H9 (cell line): ENCODE results near the gene MYO18A. TPM values are rescaled to one million over a fixed set of nuclear protein-coding genes. Genes with fewer than 3 reads are reported as not detected.
A peak's percentile ranks its signal among the peaks of the same experiment; 100 is the strongest.

Experiments
- DNase-seq: peaks from one replicate; pipeline ENCODE4 v3.0.0-alpha.2; 2017
- H2AFZ ChIP-seq: one replicate; pipeline ENCODE4 v1.6.1; 2013; ENCODE audit warnings: mild to moderate bottlenecking, low read length, control low read depth, moderate library complexity
- H2AK5ac ChIP-seq: 2 replicates; pipeline ENCODE4 v1.6.1; 2013; ENCODE audit warnings: low read length, control low read depth, mixed read lengths; ENCODE audit not compliant: insufficient read length
- H2BK120ac ChIP-seq: one replicate; pipeline ENCODE4 v1.6.1; 2013; ENCODE audit warnings: low read depth, mild to moderate bottlenecking, low read length, control low read depth, inconsistent platforms; ENCODE audit not compliant: poor library complexity, severe bottlenecking
- H2BK12ac ChIP-seq: 2 replicates; pipeline ENCODE4 v1.6.1; 2013; ENCODE audit warnings: low read length, control low read depth, mixed read lengths, low read depth; ENCODE audit not compliant: insufficient read length
- H2BK15ac ChIP-seq: 2 replicates; pipeline ENCODE4 v1.6.1; 2013; ENCODE audit warnings: low read depth, low read length, control low read depth
- H2BK20ac ChIP-seq: one replicate; pipeline ENCODE4 v1.6.1; 2013; ENCODE audit warnings: low read depth, mild to moderate bottlenecking, low read length, control low read depth, inconsistent platforms; ENCODE audit not compliant: poor library complexity, severe bottlenecking
- H2BK5ac ChIP-seq: 2 replicates; pipeline ENCODE4 v1.6.1; 2013; ENCODE audit warnings: low read length, control low read depth, mixed read lengths; ENCODE audit not compliant: insufficient read length
- H3K14ac ChIP-seq: 2 replicates; pipeline ENCODE4 v1.6.1; 2013; ENCODE audit warnings: low read length, control low read depth; ENCODE audit not compliant: insufficient read depth
- H3K18ac ChIP-seq: 2 replicates; pipeline ENCODE4 v1.6.1; 2013; ENCODE audit warnings: low read depth, mild to moderate bottlenecking, mixed read lengths, low read length, control low read depth; ENCODE audit not compliant: insufficient read length
- H3K23ac ChIP-seq: 2 replicates; pipeline ENCODE4 v1.6.1; 2013; ENCODE audit warnings: low read length, control low read depth, mixed read lengths, low read depth; ENCODE audit not compliant: insufficient read length
- H3K23me2 ChIP-seq: 2 replicates; pipeline ENCODE4 v1.6.1; 2013; ENCODE audit warnings: low read depth, mild to moderate bottlenecking, mixed read lengths, low read length, control low read depth; ENCODE audit not compliant: insufficient read length, poor library complexity, severe bottlenecking
- H3K27ac ChIP-seq: 2 replicates; pipeline ENCODE4 v1.5.1; 2013; ENCODE audit warnings: low read length, control low read depth, mixed read lengths, low read depth; ENCODE audit not compliant: insufficient read length
- H3K27me3 ChIP-seq: 2 replicates; pipeline ENCODE4 v1.6.1; 2013; ENCODE audit warnings: low read length, control low read depth, inconsistent platforms; ENCODE audit not compliant: insufficient read depth
- H3K4ac ChIP-seq: 2 replicates; pipeline ENCODE4 v1.6.1; 2013; ENCODE audit warnings: low read depth, mild to moderate bottlenecking, control low read depth, inconsistent platforms, low read length, moderate library complexity
- H3K4me1 ChIP-seq: 2 replicates; pipeline ENCODE4 v1.6.1; 2013; ENCODE audit warnings: low read length, control low read depth, inconsistent platforms; ENCODE audit not compliant: insufficient read depth
- H3K4me2 ChIP-seq: 2 replicates; pipeline ENCODE4 v1.6.1; 2013; ENCODE audit warnings: low read length, control low read depth, mixed read lengths; ENCODE audit not compliant: insufficient read length, insufficient read depth
- H3K56ac ChIP-seq: 2 replicates; pipeline ENCODE4 v1.6.1; 2013; ENCODE audit warnings: low read depth, mild to moderate bottlenecking, mixed read lengths, low read length, control low read depth; ENCODE audit not compliant: insufficient read length
- H3K79me1 ChIP-seq: 2 replicates; pipeline ENCODE4 v1.6.1; 2013; ENCODE audit warnings: low read depth, mild to moderate bottlenecking, moderate library complexity, low read length, control low read depth, inconsistent platforms; ENCODE audit not compliant: insufficient read depth, poor library complexity, severe bottlenecking
- H3K79me2 ChIP-seq: 2 replicates; pipeline ENCODE4 v1.6.1; 2013; ENCODE audit warnings: low read length, control low read depth, inconsistent platforms; ENCODE audit not compliant: insufficient read depth
- H3K9ac ChIP-seq: 2 replicates; pipeline ENCODE4 v1.6.1; 2013; ENCODE audit warnings: low read length, control low read depth, mixed read lengths; ENCODE audit not compliant: insufficient read length; ENCODE audit errors: extremely low read depth
- H3K9me3 ChIP-seq: one replicate; pipeline ENCODE4 v1.6.1; 2013; ENCODE audit warnings: low read depth, low read length, inconsistent platforms; ENCODE audit not compliant: control insufficient read depth
- H3T11ph ChIP-seq: one replicate; pipeline ENCODE4 v1.6.1; 2013; ENCODE audit warnings: mild to moderate bottlenecking, low read length, control low read depth, inconsistent platforms
- H4K20me1 ChIP-seq: one replicate; pipeline ENCODE4 v1.6.1; 2013; ENCODE audit not compliant: control insufficient read depth, insufficient read length, insufficient read depth
- H4K5ac ChIP-seq: 2 replicates; pipeline ENCODE4 v1.6.1; 2013; ENCODE audit warnings: low read depth, mild to moderate bottlenecking, mixed read lengths, low read length, control low read depth; ENCODE audit not compliant: insufficient read length
- H4K8ac ChIP-seq: replicated peaks from 2 replicates; pipeline ENCODE4 v1.6.1; 2013; ENCODE audit warnings: low read length, control low read depth, mixed read lengths, low read depth; ENCODE audit not compliant: insufficient read length
- H4K91ac ChIP-seq: 2 replicates; pipeline ENCODE4 v1.6.1; 2013; ENCODE audit warnings: low read depth, mild to moderate bottlenecking, moderate library complexity, mixed read lengths, low read length, control low read depth; ENCODE audit not compliant: insufficient read length
- H3K27ac Mint-ChIP-seq, 3 experiments: 2 replicates in 2 of 3; 3 replicates in 1 of 3; pipeline ENCODE4 v1.8.0; 2020 to 2021; ENCODE audit warnings: mixed read lengths in 3 of 3, mild to moderate bottlenecking in 1 of 3, moderate library complexity in 1 of 3
- H3K27me3 Mint-ChIP-seq: 2 replicates; pipeline ENCODE4 v1.8.0; 2021; ENCODE audit warnings: low read depth, mild to moderate bottlenecking, moderate library complexity, mixed read lengths
- H3K36me3 Mint-ChIP-seq, 3 experiments: 2 replicates in 2 of 3; 3 replicates in 1 of 3; pipeline ENCODE4 v1.8.0; 2020 to 2021; ENCODE audit warnings: low read depth in 3 of 3, mixed read lengths in 3 of 3; ENCODE audit not compliant: insufficient read depth in 1 of 3
- H3K4me1 Mint-ChIP-seq, 2 experiments: 2 replicates each; pipeline ENCODE4 v1.8.0; 2020; ENCODE audit warnings: mixed read lengths in 2 of 2
- H3K4me3 Mint-ChIP-seq, 2 experiments: 2 replicates in 1 of 2; 3 replicates in 1 of 2; pipeline ENCODE4 v1.8.0; 2020 to 2021; ENCODE audit warnings: mild to moderate bottlenecking in 2 of 2, mixed read lengths in 2 of 2, moderate library complexity in 1 of 2
- H3K9me3 Mint-ChIP-seq, 2 experiments: 2 replicates in 1 of 2; 3 replicates in 1 of 2; pipeline ENCODE4 v1.8.0; 2020; ENCODE audit warnings: mild to moderate bottlenecking in 2 of 2, mixed read lengths in 2 of 2, moderate library complexity in 1 of 2
- CTCF ChIP-seq: fragments of 200-600 bp; sonication (generic); conservative IDR thresholded peaks from 3 replicates; pipeline ENCODE4 v1.8.0; 2021; ENCODE audit warnings: antibody characterized with exemption, mild to moderate bottlenecking
- WGBS: extraction: QIAGEN DNeasy Blood & Tissue Kit; methylation state at CpG from one replicate; pipeline ENCODE4 v1.1.7; 2013; ENCODE audit warnings: missing lambda C conversion rate, low lambda C conversion rate, mixed read lengths; ENCODE audit not compliant: insufficient read length; ENCODE audit errors: extremely low coverage; 5-methylcytosine and 5-hydroxymethylcytosine counted together
- total RNA-seq: library from RNA; stranded (reverse); gene quantifications from 2 replicates; pipeline ENCODE4 v1.2.1, GENCODE V29; 2021

MYO18A gene
- total RNA-seq, 1 experiment from 2014 or later = 21.6 TPM

GRCh38 chr17:29073520-29073919 lies 106.7 kb downstream of the MYO18A start:
- no peak for DNase-seq
- Histone ChIP-seq H2AK5ac (no peak overlapping the region), H3K18ac (no peak overlapping the region), H2BK20ac (no peak overlapping the region), H3T11ph (no peak overlapping the region), H4K20me1 (no peaks in the 10 kb centered on the region), H3K9ac (no peak overlapping the region), H3K27ac (no peak overlapping the region), H2BK120ac (no peak overlapping the region), H3K4me1 (peaks cover 11% of the 10 kb centered on the region; the same call in 1 of the 2 replicates), H2AFZ (no peak overlapping the region), H2BK15ac (no peak overlapping the region), H3K27me3 (no peaks in the 10 kb centered on the region), H4K8ac (no peak overlapping the region), H3K56ac (no peak overlapping the region), H3K23ac (no peak overlapping the region), H2BK5ac (no peak overlapping the region), H3K4me2 (no peak overlapping the region), H4K91ac (no peak overlapping the region), H3K23me2 (no peaks in the 10 kb centered on the region), H3K9me3 (no peaks in the 10 kb centered on the region), H2BK12ac (no peak overlapping the region), H3K79me1 (no peaks in the 10 kb centered on the region), H3K14ac (no peak overlapping the region), H4K5ac (no peak overlapping the region), H3K79me2 (no peaks in the 10 kb centered on the region), H3K4ac (no peak overlapping the region)
- H3K36me3 Mint-ChIP-seq = peaks cover 0 to 2% (median 0%) of the 10 kb centered on the region in 3 experiments; a peak in 2 of 7 replicates
- no peaks in the 10 kb centered on the region for H3K9me3 Mint-ChIP-seq
- WGBS = no CpG with 5 or more reads among the region's 4 CpGs
- H3K27me3 Mint-ChIP-seq = no peaks in the 10 kb centered on the region; the same call in 1 of the 2 replicates
- TF ChIP-seq CTCF = no peak
- H3K27ac Mint-ChIP-seq = peak overlapping the region; percentile 9 to 67 (median 23); a peak in 3 of 7 replicates
- H3K4me3 Mint-ChIP-seq = no peak overlapping the region
- peaks cover 52 to 65% of the 10 kb centered on the region in 2 experiments for H3K4me1 Mint-ChIP-seq
